ENCODE measurements around the gene RASGRF1. TPM values are rescaled to one million over a fixed set of nuclear protein-coding genes. Genes with fewer than 3 reads are reported as not detected.

RASGRF1 gene
- total RNA-seq, 1 donor from 2014 or later = not detected

DNA sequence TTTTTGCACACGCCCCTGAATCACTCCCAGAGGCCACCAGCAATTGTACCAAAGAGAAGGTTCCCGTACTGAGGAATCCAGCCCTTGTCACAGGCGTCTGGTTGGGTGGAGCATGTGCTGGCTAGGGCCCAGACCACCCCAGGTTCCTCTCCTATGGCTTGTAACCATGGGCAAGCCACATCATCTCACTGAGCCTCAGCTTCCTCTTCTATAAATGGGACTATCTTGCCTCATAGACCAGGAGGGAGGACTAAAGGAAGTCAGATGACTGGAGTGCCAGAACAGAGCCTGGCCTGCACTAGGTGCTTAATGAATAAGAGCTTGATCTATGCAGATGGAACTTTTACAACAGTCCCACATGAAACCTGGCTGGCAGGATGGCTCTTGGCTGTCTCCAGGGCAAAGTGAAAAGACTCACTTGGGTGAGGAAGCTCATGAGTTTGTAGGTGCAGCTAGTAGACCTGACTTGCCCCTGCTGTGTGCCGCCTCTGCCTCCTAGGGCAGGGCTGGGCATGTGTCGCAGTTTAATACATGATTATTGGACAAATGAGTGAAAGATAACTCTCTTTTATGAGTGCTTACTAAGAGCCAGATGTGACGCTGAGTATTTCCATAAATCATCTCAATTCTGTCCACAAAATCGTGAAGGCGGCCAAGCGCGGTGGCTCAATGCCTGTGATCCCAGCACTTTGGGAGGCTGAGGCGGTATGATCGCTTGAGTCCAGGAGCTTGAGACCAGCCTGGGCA, 175.1 kb downstream of the RASGRF1 start:
- no peak for DNase-seq (ENCODE audit: low spot score)
- peak; percentile 46 for ATAC-seq

DNA sequence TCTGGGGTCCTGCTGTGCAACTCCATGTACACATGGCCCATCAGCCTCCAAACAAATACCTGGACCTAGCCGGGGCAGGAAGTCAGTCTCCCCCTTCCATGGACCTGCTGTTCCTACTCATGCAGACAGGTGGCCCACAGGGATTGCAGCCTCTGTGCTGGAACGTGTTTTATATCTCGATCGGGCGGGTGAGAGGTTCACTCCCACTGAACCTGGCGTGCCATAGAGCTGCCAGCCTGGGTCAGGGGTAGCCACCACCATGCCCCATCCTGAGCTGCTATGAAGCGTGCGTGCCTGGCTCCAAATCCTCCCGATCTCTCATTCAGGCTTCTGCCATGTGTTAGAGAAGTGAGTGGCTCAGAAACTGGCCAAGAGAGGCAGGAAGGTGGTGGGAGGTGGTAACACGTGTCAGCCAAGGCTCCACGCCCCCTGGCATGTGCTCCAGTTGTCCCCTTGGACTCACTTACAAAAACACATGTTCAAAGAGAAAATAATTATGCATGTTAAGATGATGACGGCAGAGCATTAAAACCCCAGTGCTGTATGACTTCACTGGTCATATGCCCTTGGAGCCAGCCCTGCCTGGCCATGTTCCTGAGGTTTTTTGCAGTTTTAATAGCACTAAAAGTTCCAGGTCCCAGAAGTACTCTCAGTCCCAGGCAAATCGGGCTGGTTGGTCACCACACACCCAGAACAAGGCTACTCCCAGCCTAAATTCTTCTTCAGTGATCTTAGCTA, 176.4 kb downstream of the RASGRF1 start:
- DNase-seq (ENCODE audit: low spot score) (no peak), ATAC-seq (peak; percentile 70)

DNA sequence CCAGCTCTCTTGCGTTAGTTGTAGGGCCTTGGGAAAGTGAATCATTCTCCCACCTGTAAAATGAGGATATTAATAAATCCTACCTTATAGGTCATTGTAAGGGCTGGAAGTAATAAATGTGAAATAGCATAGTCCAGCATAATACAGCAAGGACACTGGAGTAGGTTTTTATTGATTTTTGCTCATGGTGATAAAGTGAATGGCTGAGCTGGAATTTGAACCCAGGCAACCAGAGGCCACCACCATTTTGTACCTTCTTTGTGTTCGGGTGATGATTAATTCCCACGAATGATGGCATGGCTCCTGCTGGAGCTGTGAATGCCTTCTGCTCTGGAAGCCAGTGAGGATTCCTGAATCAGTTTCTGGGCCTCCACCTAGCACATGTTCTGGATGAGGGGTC, 177.6 kb downstream of the RASGRF1 start:
- DNase-seq (ENCODE audit: low spot score) (no peak), ATAC-seq (no peak)

DNA sequence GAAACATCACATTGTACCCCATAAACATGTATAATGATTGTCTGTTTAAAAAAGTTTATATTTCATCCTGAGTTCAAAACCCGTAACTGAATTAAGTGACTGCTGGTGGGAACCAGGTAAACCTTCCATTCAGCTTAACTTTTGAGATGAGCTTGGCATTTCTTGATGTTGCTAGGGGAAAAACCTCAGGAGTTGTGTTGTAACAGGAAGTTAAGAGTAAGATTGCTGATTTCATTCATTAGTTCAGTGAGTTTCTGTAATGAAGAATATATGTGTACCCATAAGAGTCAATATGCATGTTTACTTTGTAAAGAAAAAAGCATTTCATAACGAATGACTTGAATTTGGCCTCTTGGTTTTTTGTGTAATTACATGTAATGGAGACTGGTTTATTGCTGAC, 178.3 kb downstream of the RASGRF1 start:
- DNase-seq (ENCODE audit: low spot score) (no peak), ATAC-seq (no peak)

DNA sequence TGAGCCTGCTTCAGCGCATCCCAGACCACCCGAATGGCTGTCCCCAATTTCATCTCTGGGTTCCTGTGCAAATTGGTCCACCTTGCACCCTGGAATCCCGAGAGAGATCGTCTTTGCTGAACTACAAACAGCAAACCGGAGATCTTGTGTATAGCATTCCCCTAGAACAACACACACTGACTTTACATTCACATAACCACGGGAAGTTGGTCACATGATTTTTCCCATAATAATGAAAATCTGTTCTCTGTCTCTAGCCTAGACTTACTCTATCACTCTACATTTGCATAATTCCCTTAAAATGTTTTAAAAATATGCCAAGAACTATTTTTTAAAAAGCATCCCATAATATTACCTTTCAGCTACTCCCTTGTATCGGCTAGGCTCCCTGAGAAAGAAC, 180.3 kb downstream of the RASGRF1 start:
- ATAC-seq (no peak), DNase-seq (ENCODE audit: low spot score) (no peak)

Other genes starting within 250 kb of the RASGRF1 start
- 96.5 TPM for gene MORF4L1, start 217.9 kb downstream of the RASGRF1 start, total RNA-seq
- gene CTSH, start 145.7 kb downstream of the RASGRF1 start, total RNA-seq = 38.5 TPM
- not detected for gene ANKRD34C, start 191.9 kb upstream of the RASGRF1 start, total RNA-seq
- gene TMED3, start 220.3 kb upstream of the RASGRF1 start, total RNA-seq = 5.9 TPM

Data from left lobe of liver (tissue), 2 donors.